Thyroid gland (tissue), 4 donors: ENCODE results near the gene SPATA12. TPM values are rescaled to one million over a fixed set of nuclear protein-coding genes. Genes with fewer than 3 reads are reported as not detected.

Experiments
- DNase-seq, 2 donors: peaks; one replicate each; pipeline ENCODE4 v3.0.0-alpha.2; 2019
- H3K27ac ChIP-seq, 3 donors: fragments of 200-600 bp; sonication (generic); 1 replicate in 2 of 3; 2 replicates in 1 of 3; pipeline ENCODE4 v1.5.1; 2016 to 2019; ENCODE audit warnings: mild to moderate bottlenecking in 1 of 3, moderate library complexity in 1 of 3
- H3K27me3 ChIP-seq: fragments of 200-600 bp; sonication (generic); one replicate; pipeline ENCODE4 v1.5.1; 2019
- H3K36me3 ChIP-seq, 2 donors: fragments of 200-600 bp; sonication (generic); one replicate each; pipeline ENCODE4 v1.5.1; 2016 to 2019
- H3K4me1 ChIP-seq, 2 donors: fragments of 200-600 bp; sonication (generic); one replicate each; pipeline ENCODE4 v1.5.1; 2017 to 2019
- H3K4me3 ChIP-seq, 3 donors: fragments of 200-600 bp; sonication (generic); replicated peaks in 1 of 3; 1 replicate in 2 of 3; 2 replicates in 1 of 3; pipeline ENCODE4 v1.5.1; 2016; ENCODE audit warnings: mild to moderate bottlenecking in 1 of 3
- H3K9me3 ChIP-seq: fragments of 200-600 bp; sonication (generic); one replicate; pipeline ENCODE4 v1.5.1; 2017
- CTCF ChIP-seq, 6 experiments: fragments of 200-600 bp in 3 of 6; fragments of 450-650 bp in 3 of 6; sonication (generic) in 3 of 6; IDR thresholded peaks; one replicate each; pipeline ENCODE4 v1.5.1; 2016 to 2019; ENCODE audit warnings: antibody characterized with exemption in 6 of 6, mild to moderate bottlenecking in 2 of 6, inconsistent platforms in 1 of 6, moderate library complexity in 1 of 6
- POLR2A ChIP-seq, 2 donors: fragments of 450-650 bp; IDR thresholded peaks; one replicate each; pipeline ENCODE4 v1.6.1; 2017; ENCODE audit warnings: antibody characterized with exemption in 2 of 2, mild to moderate bottlenecking in 2 of 2, moderate library complexity in 1 of 2
- WGBS, 2 donors: methylation state at CpG; one replicate each; pipeline ENCODE4 v1.1.5; 2017; 5-methylcytosine and 5-hydroxymethylcytosine counted together
- intact Hi-C: fragments of 100-400 bp; cut with DNase I; formaldehyde crosslinking; loops from one replicate; pipeline ENCODE4 v1.15.1; 2023
- total RNA-seq, 4 donors: library from RNA; depleted of rRNA; stranded (reverse); fragments of >200 nt; gene quantifications; one replicate each; pipeline ENCODE4 v1.2.3, GENCODE V29; 2016

Gene SPATA12
- total RNA-seq, 4 donors from 2014 or later, result not detected

GRCh38 chr3:57085211-57085610 is 24.7 kb downstream of the SPATA12 start:
- intact Hi-C loops, result no loop called here
- Histone ChIP-seq H3K27me3 (no peaks in the 10 kb centered on the region), H3K4me1 (no peaks in the 10 kb centered on the region), H3K4me3 (no peak overlapping the region), H3K27ac (no peak overlapping the region), H3K9me3 (no peaks in the 10 kb centered on the region), H3K36me3 (no peaks in the 10 kb centered on the region)
- WGBS, 2 donors, result 93 to 97% methylated on average over 3 to 4 of the region's 4 CpGs
- DNase-seq, result no peak
- TF ChIP-seq POLR2A (IDR thresholded peaks at IDR 0.05) (no peak), CTCF (IDR thresholded peaks at IDR 0.05) (no peak)

- TF ChIP-seq CTCF (IDR thresholded peaks at IDR 0.05), result no peak
- no peak for TF ChIP-seq POLR2A (IDR thresholded peaks at IDR 0.05)
Observed at GRCh38 chr3:57086201-57086600, 25.7 kb downstream of the SPATA12 start.

GRCh38 chr3:57087361-57088092 is 27.1 kb downstream of the SPATA12 start:
- DNase-seq, result no peak
- Histone ChIP-seq H3K36me3 (no peaks in the 10 kb centered on the region), H3K27me3 (no peaks in the 10 kb centered on the region), H3K4me3 (no peak overlapping the region), H3K9me3 (no peaks in the 10 kb centered on the region), H3K27ac (no peak overlapping the region), H3K4me1 (no peaks in the 10 kb centered on the region)
- TF ChIP-seq POLR2A (IDR thresholded peaks at IDR 0.05), result no peak
- TF ChIP-seq CTCF (IDR thresholded peaks at IDR 0.05), result no peak
- intact Hi-C loops, result no loop called here
- WGBS, 2 donors, result 100% methylated on average over 1 of the region's 1 CpG

More at GRCh38 chr3:57086201-57086600, 25.7 kb downstream of the SPATA12 start:
- no peak for DNase-seq
- Histone ChIP-seq H3K27me3 (no peaks in the 10 kb centered on the region), H3K36me3 (no peaks in the 10 kb centered on the region), H3K4me3 (no peak overlapping the region), H3K9me3 (no peaks in the 10 kb centered on the region), H3K27ac (no peak overlapping the region), H3K4me1 (no peaks in the 10 kb centered on the region)
- intact Hi-C loops, result no loop called here

- TF ChIP-seq POLR2A (IDR thresholded peaks at IDR 0.05), result no peak
- TF ChIP-seq CTCF (IDR thresholded peaks at IDR 0.05), result no peak
- Histone ChIP-seq H3K9me3 (no peaks in the 10 kb centered on the region), H3K4me1 (no peaks in the 10 kb centered on the region), H3K27me3 (no peaks in the 10 kb centered on the region), H3K36me3 (no peaks in the 10 kb centered on the region), H3K4me3 (no peak overlapping the region), H3K27ac (no peak overlapping the region)
- WGBS, 2 donors, result 95% methylated on average over 5 of the region's 5 CpGs
- intact Hi-C loops, result no loop called here
- no peak for DNase-seq
Observed at GRCh38 chr3:57088503-57088902, 28.0 kb downstream of the SPATA12 start.

GRCh38 chr3:57089043-57089442 is 28.6 kb downstream of the SPATA12 start:
- 76 to 92% methylated on average over 4 of the region's 4 CpGs for WGBS, 2 donors
- intact Hi-C loops, result no loop called here
- Histone ChIP-seq H3K27ac (no peak overlapping the region), H3K4me3 (no peak overlapping the region), H3K36me3 (no peaks in the 10 kb centered on the region), H3K27me3 (no peaks in the 10 kb centered on the region), H3K9me3 (no peaks in the 10 kb centered on the region), H3K4me1 (no peaks in the 10 kb centered on the region)
- TF ChIP-seq POLR2A (IDR thresholded peaks at IDR 0.05) (no peak), CTCF (IDR thresholded peaks at IDR 0.05) (no peak)
- no peak for DNase-seq
